ENCODE measurements around the gene KRT74.

Gene KRT74

DNA sequence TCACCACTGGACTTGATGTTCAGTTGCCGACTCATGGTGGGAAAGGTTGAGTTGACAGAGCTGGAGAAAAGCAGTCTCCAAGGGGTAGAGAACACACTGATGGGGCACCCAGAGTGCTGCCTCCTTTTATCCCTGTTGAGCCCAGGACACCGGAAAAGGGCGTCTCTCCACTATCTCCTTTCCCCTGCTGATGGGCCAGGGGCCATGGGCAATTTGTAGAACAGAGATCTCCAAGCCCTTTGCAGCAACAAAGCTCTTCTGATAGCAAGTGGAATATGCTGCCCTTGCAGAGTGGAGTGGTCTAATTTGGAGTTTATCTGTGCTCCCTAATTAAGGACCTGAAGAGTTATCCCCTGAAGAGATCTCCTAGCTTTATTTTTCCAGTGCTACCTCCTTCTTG, at the start of gene KRT74:
Gene KRT74, minus strand, starts transcription at position 101 of the 400 bp plus-strand sequence. Its CDS starts 66 bp downstream, at position 35.
- Histone ChIP-seq H3K4me1 (ENCODE audit: control insufficient read depth, insufficient read depth, low read length) (no peaks in the 10 kb centered on the region), H3K27ac (ENCODE audit: low read length) (no peak within 1 kb of the TSS), H3K9me3 (ENCODE audit: control insufficient read depth, insufficient read depth, low read length) (no peaks in the 10 kb centered on the region), H3K36me3 (ENCODE audit: control insufficient read depth, insufficient read depth, low read length) (no peaks in the 10 kb centered on the region), H3K4me3 (ENCODE audit: low read length) (no peak within 1 kb of the TSS; the same call in 1 of the 2 replicates), H3K27me3 (ENCODE audit: control insufficient read depth, insufficient read depth, low read length) (no peaks in the 10 kb centered on the region)
- DNase-seq (ENCODE audit: low read depth, low spot score) = no peak
- WGBS (ENCODE audit: insufficient coverage, insufficient read length) = no CpG with 5 or more reads among the region's 3 CpGs

DNA sequence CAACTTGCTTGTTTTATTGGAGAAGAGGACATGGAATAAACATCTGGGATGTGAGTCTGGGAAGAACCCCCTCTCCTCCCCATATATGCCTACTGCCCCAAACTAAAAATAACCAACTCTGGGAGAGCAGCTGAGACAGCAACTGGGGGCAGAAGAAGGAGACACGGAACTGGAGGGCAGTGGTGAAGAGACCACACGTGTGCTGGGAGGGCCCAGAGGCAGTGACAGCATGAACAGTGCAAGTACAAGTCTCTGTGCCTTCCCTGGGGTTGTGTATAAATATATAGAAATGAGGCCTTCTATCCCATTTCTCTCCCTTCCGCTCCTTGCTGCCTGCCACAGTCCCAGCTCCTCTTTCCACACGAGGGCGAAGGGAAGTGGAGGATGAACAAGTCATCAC, 48.7 kb upstream of the KRT74 start:
- Histone ChIP-seq H3K36me3 (ENCODE audit: control insufficient read depth, insufficient read depth, low read length) (no peaks in the 10 kb centered on the region), H3K4me1 (ENCODE audit: control insufficient read depth, insufficient read depth, low read length) (no peaks in the 10 kb centered on the region), H3K27ac (ENCODE audit: low read length) (no peak overlapping the region), H3K27me3 (ENCODE audit: control insufficient read depth, insufficient read depth, low read length) (no peaks in the 10 kb centered on the region), H3K9me3 (ENCODE audit: control insufficient read depth, insufficient read depth, low read length) (no peaks in the 10 kb centered on the region), H3K4me3 (ENCODE audit: low read length) (no peak overlapping the region)
- no CpG with 5 or more reads among the region's 5 CpGs for WGBS (ENCODE audit: insufficient coverage, insufficient read length)
- no peak for DNase-seq (ENCODE audit: low read depth, low spot score)

DNA sequence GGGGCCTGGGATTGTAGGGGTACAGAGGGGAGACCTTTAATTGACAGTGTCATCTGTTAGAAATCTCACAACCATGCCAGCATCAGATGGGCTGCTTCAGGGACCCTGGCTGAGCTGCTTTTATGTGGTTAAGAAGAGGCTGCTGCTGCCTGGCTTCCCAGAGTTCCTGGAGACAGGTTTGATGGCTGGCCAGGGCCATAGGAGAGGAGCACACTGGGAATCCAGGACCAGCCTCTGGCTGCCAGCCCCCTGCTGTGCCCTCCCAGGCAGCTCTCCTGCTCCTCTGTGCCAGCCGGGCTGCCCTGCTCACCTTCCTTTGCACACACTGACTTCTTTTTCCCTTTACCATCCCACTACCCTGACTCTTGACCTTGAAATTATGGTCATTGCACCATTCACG, 45.2 kb upstream of the KRT74 start:
- no peaks in the 10 kb centered on the region for H3K27me3 ChIP-seq (ENCODE audit: control insufficient read depth, insufficient read depth, low read length)
- no peaks in the 10 kb centered on the region for H3K36me3 ChIP-seq (ENCODE audit: control insufficient read depth, insufficient read depth, low read length)
- no peaks in the 10 kb centered on the region for H3K9me3 ChIP-seq (ENCODE audit: control insufficient read depth, insufficient read depth, low read length)
- no peak overlapping the region for H3K27ac ChIP-seq (ENCODE audit: low read length)
- no peak for DNase-seq (ENCODE audit: low read depth, low spot score)
- H3K4me1 ChIP-seq (ENCODE audit: control insufficient read depth, insufficient read depth, low read length) = no peaks in the 10 kb centered on the region
- WGBS (ENCODE audit: insufficient coverage, insufficient read length) = no CpG with 5 or more reads among the region's 2 CpGs
- no peak overlapping the region for H3K4me3 ChIP-seq (ENCODE audit: low read length)

DNA sequence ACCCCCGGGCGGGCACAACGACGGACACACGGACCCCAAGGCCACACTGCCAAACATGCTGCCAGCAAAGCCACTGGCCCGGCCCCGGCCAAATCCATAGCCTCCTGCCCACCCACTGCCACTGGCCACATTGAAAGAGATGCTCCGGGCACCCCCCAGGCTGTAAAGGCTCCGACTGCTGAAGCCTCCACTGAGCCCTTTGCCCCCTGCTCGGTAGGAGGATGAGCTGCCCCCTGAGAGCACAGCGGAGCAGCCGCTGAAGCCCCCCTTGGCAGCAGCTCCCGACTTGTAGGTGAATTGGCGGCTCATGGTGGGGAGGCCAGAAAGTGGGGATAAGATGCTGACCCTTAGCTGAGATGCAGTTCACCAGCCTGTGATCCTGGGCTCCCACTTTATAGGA, 44.6 kb upstream of the KRT74 start, which contains the start of gene KRT73:
Gene KRT73, minus strand, starts transcription at position 344 of the 400 bp plus-strand sequence. Its CDS starts 35 bp downstream, at position 309.
- no peak within 1 kb of the TSS for H3K27ac ChIP-seq (ENCODE audit: low read length)
- H3K4me1 ChIP-seq (ENCODE audit: control insufficient read depth, insufficient read depth, low read length) = no peaks in the 10 kb centered on the region
- WGBS (ENCODE audit: insufficient coverage, insufficient read length) = no CpG with 5 or more reads among the region's 14 CpGs
- H3K27me3 ChIP-seq (ENCODE audit: control insufficient read depth, insufficient read depth, low read length) = no peaks in the 10 kb centered on the region
- no peak within 1 kb of the TSS for H3K4me3 ChIP-seq (ENCODE audit: low read length)
- DNase-seq (ENCODE audit: low read depth, low spot score) = no peak
- H3K9me3 ChIP-seq (ENCODE audit: control insufficient read depth, insufficient read depth, low read length) = no peaks in the 10 kb centered on the region
- H3K36me3 ChIP-seq (ENCODE audit: control insufficient read depth, insufficient read depth, low read length) = no peaks in the 10 kb centered on the region

DNA sequence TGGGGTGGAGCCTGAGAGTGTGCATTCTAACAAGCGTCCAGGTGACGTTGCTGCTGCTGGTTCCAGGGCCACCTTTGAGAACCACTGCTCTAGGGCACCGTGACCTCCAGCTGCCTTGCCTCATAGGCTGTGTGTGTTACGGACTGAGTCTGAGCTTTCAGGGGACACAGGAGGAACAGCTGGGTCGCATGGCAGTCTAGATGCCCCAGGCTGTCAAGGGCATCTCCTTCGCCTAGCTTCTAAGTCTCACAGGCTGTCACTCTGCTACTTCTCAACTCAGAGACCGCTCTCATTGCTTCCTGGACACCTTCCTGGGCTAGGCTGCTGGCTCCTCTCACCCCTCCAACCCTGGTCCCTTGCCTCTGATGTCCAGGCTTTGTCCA, 43.8 kb upstream of the KRT74 start:
- DNase-seq (ENCODE audit: low read depth, low spot score) = no peak
- Histone ChIP-seq H3K4me1 (ENCODE audit: control insufficient read depth, insufficient read depth, low read length) (no peaks in the 10 kb centered on the region), H3K36me3 (ENCODE audit: control insufficient read depth, insufficient read depth, low read length) (no peaks in the 10 kb centered on the region), H3K27me3 (ENCODE audit: control insufficient read depth, insufficient read depth, low read length) (no peaks in the 10 kb centered on the region), H3K9me3 (ENCODE audit: control insufficient read depth, insufficient read depth, low read length) (no peaks in the 10 kb centered on the region), H3K4me3 (ENCODE audit: low read length) (no peak overlapping the region), H3K27ac (ENCODE audit: low read length) (no peak overlapping the region)
- WGBS (ENCODE audit: insufficient coverage, insufficient read length) = no CpG with 5 or more reads among the region's 7 CpGs

DNA sequence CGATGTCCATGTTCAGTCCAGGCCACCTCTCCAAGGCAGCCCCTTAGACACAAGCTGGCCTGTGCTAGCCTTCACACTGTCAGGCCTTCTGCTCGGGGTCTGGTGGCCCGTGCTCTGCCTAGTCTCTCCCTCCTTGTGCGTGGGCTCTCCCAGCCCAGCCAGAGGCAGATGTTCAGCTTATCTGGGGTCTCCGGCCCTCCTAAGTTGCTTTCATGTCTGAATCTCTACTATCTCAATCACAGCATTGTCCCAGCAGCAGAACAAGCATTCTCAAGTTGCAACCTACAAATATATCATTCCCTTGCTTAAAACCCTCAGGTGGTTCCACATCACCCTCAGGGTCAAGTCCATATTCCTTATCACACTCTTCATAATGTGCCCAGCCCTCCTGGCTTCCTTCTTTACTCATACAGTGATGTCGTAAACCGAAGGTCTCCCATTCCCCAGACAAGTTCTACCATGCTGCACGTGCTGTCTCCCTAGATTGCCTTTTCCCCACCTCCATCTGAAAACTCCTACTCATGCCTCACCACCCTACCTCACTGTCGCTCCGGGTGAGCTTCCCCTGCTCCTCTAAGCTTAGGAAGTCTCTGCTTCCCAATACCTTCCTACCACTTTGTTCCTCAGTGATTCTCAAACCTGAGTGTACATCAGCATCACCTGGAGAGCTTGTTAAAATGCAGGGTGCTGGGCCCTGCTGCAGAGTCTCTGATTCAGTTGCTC, 43.2 kb upstream of the KRT74 start:
- WGBS (ENCODE audit: insufficient coverage, insufficient read length) = no CpG with 5 or more reads among the region's 10 CpGs
- Histone ChIP-seq H3K4me3 (ENCODE audit: low read length) (no peak overlapping the region; the same call in 1 of the 2 replicates), H3K4me1 (ENCODE audit: control insufficient read depth, insufficient read depth, low read length) (no peaks in the 10 kb centered on the region), H3K9me3 (ENCODE audit: control insufficient read depth, insufficient read depth, low read length) (no peaks in the 10 kb centered on the region), H3K27me3 (ENCODE audit: control insufficient read depth, insufficient read depth, low read length) (no peaks in the 10 kb centered on the region), H3K36me3 (ENCODE audit: control insufficient read depth, insufficient read depth, low read length) (no peaks in the 10 kb centered on the region), H3K27ac (ENCODE audit: low read length) (no peak overlapping the region)
- DNase-seq (ENCODE audit: low read depth, low spot score) = no peak

DNA sequence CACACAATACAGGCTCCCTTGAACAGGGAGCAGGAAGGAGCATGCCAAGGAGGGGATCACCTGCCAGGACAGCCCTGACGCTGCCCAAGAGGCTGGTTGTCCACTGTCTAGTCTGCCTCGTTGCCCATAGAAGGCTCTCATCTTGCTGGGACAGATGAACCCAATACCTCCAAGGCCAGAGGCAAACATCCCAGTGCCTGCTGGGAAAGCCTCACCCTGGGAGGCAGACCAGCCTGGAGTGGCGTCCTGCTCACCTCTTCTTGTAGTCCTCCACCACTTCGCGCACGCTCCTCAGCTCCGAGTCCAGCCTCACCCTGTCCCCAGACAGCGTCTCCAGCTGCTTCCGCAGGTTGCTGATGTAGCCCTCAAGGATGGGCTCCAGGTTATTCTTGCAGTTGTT, 42.3 kb upstream of the KRT74 start:
- Histone ChIP-seq H3K4me3 (ENCODE audit: low read length) (no peak overlapping the region), H3K36me3 (ENCODE audit: control insufficient read depth, insufficient read depth, low read length) (no peaks in the 10 kb centered on the region), H3K27ac (ENCODE audit: low read length) (no peak overlapping the region), H3K27me3 (ENCODE audit: control insufficient read depth, insufficient read depth, low read length) (no peaks in the 10 kb centered on the region), H3K4me1 (ENCODE audit: control insufficient read depth, insufficient read depth, low read length) (no peaks in the 10 kb centered on the region), H3K9me3 (ENCODE audit: control insufficient read depth, insufficient read depth, low read length) (no peaks in the 10 kb centered on the region)
- WGBS (ENCODE audit: insufficient coverage, insufficient read length) = no CpG with 5 or more reads among the region's 9 CpGs
- DNase-seq (ENCODE audit: low read depth, low spot score) = no peak

DNA sequence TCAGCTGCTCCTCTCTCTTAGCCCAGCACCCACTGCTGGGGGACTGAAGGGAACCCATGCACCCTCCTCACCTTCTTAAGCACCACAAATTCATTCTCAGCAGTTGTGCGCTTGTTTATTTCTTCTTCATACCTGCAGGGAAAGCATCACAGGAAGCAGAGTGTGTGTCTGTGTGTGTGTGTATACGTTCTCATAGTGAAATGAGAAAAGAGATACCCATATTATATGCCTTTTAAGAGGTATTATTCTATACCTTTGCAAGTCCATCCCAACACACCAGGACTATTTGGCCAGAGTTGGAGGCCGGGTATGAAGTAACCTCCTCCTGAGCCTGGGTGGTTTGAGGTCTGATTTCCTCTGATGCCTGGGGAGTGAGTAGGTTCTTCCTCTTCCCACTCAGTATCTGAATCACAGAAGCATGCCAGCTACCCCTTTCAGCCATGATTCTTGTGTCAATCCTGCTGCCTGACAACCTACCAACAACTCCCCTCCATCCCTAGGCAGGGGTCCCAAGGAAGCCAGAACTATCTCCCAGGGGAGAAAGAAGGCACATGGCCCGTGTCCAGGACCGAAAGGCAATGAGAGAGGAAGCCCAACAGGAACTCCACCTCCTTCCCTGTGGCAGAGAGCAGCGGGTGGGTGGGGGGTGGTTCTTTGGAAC, 41.7 kb upstream of the KRT74 start:
- H3K9me3 ChIP-seq (ENCODE audit: control insufficient read depth, insufficient read depth, low read length) = no peaks in the 10 kb centered on the region
- no peaks in the 10 kb centered on the region for H3K27me3 ChIP-seq (ENCODE audit: control insufficient read depth, insufficient read depth, low read length)
- no peak for DNase-seq (ENCODE audit: low read depth, low spot score)
- no peaks in the 10 kb centered on the region; the same call in 1 of the 2 replicates for H3K4me1 ChIP-seq (ENCODE audit: control insufficient read depth, insufficient read depth, low read length)
- H3K36me3 ChIP-seq (ENCODE audit: control insufficient read depth, insufficient read depth, low read length) = no peaks in the 10 kb centered on the region
- WGBS (ENCODE audit: insufficient coverage, insufficient read length) = no CpG with 5 or more reads among the region's 6 CpGs
- no peak overlapping the region for H3K4me3 ChIP-seq (ENCODE audit: low read length)
- H3K27ac ChIP-seq (ENCODE audit: low read length) = no peak overlapping the region

DNA sequence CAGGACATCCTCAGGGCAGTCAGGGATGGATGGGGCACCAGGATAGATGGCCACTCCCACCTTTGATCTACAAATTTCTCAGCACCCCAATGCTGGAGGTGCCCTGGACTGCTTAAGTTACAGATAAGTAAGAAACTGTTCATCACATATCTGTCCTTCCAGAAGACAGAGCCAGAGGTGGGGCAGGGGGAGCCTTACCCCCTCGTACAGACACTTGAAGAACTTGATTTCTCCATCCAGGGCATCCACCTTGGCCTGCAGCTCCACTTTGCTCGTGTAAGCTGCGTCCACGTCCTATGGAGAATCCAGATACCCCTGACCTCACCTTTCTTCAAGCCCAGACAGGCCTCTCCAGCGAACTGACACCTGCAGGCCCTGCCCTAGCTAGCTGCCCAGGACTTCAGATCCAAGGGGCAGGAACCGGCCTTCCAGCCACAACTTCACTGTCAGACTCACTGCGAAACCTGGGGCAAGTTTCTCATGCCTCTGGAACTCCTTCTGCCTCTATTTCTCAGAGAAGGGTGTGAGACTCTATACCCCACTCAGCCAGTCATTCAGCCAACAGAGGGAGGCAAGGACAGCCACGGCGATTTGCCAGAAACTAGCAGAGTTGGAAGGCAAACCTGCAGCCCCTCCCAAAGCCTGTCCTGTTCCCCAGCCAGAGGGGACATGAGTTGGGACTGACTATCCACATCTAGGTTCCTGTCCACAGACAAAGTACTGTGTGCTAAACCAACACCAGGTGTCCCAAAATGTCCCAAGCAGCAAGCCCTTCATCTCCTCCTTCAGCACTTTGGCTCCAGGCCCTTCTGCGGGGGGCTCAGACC, 41.0 kb upstream of the KRT74 start:
- Histone ChIP-seq H3K9me3 (ENCODE audit: control insufficient read depth, insufficient read depth, low read length) (no peaks in the 10 kb centered on the region), H3K4me3 (ENCODE audit: low read length) (no peak overlapping the region), H3K36me3 (ENCODE audit: control insufficient read depth, insufficient read depth, low read length) (no peaks in the 10 kb centered on the region), H3K4me1 (ENCODE audit: control insufficient read depth, insufficient read depth, low read length) (no peaks in the 10 kb centered on the region; the same call in 1 of the 2 replicates), H3K27me3 (ENCODE audit: control insufficient read depth, insufficient read depth, low read length) (no peaks in the 10 kb centered on the region), H3K27ac (ENCODE audit: low read length) (no peak overlapping the region)
- DNase-seq (ENCODE audit: low read depth, low spot score) = no peak
- no CpG with 5 or more reads among the region's 10 CpGs for WGBS (ENCODE audit: insufficient coverage, insufficient read length)

DNA sequence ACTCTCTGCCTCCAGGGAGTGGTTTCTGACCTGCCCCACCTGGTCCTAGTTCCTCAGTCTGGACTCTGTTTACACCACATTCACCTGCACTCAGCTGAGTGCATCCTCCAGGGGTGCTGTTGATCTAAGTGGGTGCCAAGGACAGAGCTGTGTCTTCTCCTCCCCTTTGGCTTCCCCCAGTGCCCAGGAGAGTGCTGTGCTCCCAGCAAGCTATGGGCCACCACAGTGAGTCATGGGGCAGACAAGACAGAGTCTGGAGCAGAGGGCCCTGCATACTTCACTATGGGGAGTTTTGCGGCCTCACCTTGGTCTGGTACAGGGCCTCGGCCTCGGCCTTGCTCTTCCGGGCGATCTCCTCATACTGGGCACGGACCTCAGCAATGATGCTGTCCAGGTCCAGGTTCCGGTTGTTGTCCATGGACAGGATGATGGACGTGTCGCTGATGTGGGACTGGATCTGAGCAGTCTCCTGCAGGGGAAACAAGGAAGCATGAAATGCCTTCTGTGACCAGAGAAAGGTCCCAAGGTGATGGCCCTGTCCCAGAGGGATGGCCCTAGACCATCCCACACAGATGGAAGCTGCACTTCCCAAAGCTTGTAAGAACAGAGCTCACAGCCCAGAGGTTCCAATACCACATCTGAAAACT, 39.9 kb upstream of the KRT74 start:
- Histone ChIP-seq H3K27me3 (ENCODE audit: control insufficient read depth, insufficient read depth, low read length) (no peaks in the 10 kb centered on the region), H3K27ac (ENCODE audit: low read length) (no peak overlapping the region), H3K4me3 (ENCODE audit: low read length) (no peak overlapping the region), H3K36me3 (ENCODE audit: control insufficient read depth, insufficient read depth, low read length) (no peaks in the 10 kb centered on the region), H3K4me1 (ENCODE audit: control insufficient read depth, insufficient read depth, low read length) (no peaks in the 10 kb centered on the region; the same call in 1 of the 2 replicates), H3K9me3 (ENCODE audit: control insufficient read depth, insufficient read depth, low read length) (no peaks in the 10 kb centered on the region)
- DNase-seq (ENCODE audit: low read depth, low spot score) = no peak
- WGBS (ENCODE audit: insufficient coverage, insufficient read length) = no CpG with 5 or more reads among the region's 9 CpGs
